ENCODE measurements around the gene GMDS.

Gene GMDS

GRCh38 chr6:1819007-1819406 is 426.4 kb downstream of the GMDS start:
- DNase-seq = no peak

GRCh38 chr6:1817033-1817761 is 428.2 kb downstream of the GMDS start:
- DNase-seq = no peak

DNA sequence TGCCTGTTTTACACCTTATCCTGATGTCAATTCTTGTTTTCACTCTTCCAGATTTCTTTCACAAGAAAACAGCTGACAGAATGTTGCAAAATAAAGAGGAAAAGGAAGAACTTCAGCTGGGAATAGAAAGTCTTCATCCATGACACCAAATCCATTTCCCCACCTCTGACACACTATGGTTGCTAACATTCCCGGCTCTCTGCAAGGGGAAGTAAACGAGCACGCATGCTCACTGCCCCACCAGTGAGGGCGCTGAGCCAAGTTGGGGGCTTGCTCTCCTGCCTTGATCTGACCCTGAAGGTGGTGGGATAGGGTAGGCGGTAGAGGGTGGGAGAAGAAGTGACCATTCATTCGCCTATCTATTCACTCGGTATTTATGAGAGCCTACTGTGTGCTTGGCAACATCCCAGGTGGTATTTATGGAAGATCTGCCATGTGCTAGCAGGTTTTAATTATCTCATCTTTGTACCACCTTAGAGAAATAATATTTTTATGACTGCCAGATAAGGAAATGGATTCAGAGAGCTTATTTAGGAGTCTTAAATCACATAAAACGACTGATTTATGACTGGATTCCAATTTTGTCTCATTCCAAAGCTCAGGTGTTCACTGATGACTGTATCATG is 429.5 kb downstream of the GMDS start:
- DNase-seq = no peak

GRCh38 chr6:1814279-1814678 is 431.1 kb downstream of the GMDS start:
- DNase-seq = no peak

DNA sequence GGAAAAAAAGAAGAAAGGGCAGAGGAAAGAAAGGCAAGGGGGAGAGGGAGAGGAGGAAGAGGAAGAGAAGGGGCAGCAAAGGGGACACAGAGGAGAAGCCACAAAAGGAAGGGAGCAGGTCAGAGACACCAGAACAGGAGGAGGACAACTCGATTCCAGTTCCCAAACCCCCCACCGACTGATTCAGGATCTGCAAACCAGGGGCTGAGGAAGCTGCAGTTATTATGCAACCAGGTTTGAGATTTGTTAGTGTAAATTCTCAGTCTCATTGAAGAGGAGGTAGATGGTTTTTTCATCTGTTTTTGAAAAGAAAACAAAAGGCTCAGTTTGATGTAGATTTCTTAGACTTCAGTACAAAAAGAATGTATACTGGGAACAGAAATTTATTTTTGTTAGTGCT is 432.9 kb downstream of the GMDS start:
- DNase-seq = no peak

- no peak for DNase-seq
Observed at GRCh38 chr6:1812034-1812433, 433.4 kb downstream of the GMDS start.

GRCh38 chr6:1810880-1811279 is 434.5 kb downstream of the GMDS start:
- no peak for DNase-seq

GRCh38 chr6:1809291-1809988 is 436.0 kb downstream of the GMDS start:
- DNase-seq = no peak

DNA sequence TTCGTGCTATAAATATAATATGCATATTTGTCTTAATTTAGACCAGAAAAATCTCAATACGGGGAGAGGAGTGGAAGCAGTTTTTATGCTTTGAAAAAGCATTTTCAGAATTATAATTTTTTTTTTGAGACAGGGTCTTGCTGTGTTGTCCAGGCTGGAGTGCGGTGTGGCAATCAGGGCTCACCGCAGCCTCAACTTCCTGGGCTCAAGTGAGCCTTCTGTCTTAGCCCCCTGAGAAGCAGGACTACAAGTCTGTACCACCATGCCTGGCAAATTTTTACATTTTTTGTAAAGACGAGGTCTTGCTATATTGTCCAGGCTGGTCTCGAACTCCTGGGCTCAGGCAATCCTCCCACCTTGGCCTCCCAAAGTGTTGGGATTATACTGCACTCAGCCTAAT is 438.5 kb downstream of the GMDS start:
- DNase-seq = no peak

- no peak for DNase-seq
Observed at GRCh38 chr6:1802491-1803395, 442.7 kb downstream of the GMDS start.

DNA sequence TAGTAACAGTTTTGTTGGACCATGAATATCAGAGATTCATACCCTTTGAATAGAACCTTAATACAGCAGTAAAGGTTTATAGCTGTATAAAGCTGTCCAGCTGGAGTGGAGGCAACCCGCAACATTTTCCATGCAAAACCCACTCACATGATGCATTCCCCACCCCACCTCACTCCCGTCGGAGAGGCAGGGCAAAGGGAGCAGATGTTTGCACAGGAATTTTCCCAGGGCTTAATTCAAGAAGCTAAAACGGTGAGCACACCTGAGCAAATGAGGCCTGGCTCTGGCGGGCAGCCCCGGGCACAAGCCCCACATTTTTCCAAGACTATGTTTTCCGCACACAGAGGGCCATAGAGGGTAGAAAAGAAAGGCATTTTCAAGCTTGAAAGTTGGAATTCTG is 444.0 kb downstream of the GMDS start:
- no peak for DNase-seq

GRCh38 chr6:1800845-1801244 is 444.6 kb downstream of the GMDS start:
- DNase-seq = no peak

GRCh38 chr6:1798965-1799325 is 446.5 kb downstream of the GMDS start:
- DNase-seq = no peak

- no peak for DNase-seq
Observed at GRCh38 chr6:1798303-1798964, 447.0 kb downstream of the GMDS start.

DNA sequence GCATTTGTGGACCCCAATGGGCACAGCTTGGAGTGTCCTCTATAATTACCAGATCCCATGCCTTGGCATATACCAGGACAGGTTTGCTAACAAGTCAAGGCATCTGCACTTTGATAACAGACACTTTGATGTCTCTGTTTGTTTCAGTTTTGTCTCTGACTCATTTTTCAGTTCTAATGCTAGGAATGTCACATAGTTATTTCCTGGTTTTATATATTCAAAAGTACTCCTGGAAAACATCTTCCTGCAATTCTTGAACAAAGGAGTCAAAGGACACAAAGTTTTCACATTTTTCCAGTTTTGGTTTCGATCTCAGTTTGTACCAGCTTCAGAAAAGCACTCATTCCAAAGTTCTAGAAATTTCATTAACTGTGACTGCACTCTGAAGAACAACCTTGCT is 447.6 kb downstream of the GMDS start:
- no peak for DNase-seq

DNA sequence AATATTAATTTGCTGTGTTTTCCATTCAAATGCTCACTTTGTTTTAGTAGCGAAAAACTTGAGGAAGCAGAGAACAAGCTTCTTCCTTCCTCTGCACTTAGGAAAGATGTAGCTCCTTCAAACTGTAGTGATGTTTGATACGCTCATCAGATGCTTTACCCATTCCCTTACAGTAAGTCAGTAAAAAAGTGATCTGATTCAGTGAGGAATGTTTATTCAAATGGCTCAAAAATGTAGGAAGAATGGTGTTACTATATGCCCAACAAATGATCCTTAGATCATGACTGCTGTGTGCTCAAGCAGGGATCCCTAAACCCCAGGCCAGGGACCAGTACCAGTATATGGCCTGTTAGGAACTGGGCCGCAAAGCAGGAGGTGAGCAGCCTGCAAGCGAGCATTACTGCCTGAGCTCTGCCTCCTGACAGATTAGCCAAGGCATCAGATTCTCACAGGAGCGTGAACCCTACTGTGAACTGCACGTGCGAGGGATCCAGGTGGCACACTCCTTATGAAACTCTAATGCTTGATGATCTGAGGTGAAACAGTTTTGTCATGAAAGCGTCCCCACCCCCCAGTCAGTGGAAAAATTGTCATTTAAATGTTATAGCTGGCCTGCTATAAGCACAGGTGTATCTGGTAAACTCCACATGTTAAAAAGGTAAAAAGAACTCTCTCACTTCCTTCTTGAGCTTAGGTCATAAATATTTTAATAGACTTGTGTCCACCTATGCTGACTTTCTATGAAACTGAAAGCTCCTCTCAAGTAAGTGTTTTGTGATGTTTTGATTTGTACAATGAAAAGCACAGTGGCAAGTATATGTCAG is 448.5 kb downstream of the GMDS start:
- DNase-seq = no peak

DNA sequence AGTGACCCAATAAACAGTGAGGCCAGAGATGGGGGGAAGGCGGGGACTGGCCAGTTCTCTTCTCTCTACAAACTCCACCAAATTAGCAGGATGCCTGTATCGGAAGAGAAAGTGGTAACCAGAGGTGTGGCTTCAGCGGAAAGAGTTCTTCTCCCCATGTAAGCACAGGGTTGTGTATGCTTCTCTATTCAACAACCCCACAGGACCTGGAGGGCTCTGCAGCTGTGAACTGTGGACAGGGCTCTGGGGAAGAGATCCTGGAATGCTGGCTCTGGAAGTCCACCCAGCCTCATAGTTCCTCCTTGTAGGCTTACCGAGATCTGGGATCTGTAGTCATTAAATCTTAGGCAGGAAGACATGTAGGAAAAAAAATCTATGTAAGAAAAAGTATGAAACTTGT is 449.5 kb downstream of the GMDS start:
- DNase-seq = no peak

DNA sequence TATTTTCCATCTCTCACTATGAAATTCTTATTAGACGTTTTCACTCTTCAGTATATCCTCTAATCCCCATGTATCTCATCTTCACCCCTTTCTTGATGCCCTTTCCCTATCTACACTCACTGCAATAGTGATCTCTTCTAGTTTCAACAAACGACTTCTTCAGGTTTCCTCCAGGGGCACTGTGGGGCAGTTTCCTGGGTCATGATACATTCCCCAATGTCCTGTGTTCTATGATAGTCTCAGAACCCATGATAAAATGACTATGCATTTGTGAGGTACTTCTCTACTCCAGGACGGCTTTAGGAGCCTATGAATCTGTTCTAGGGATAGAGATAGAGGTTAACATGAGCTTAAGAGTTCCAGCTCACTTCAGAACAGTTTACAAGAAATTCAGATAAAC is 452.4 kb downstream of the GMDS start:
- peak; percentile 31 for DNase-seq

GRCh38 chr6:1790684-1791083 is 454.7 kb downstream of the GMDS start:
- DNase-seq = no peak

DNA sequence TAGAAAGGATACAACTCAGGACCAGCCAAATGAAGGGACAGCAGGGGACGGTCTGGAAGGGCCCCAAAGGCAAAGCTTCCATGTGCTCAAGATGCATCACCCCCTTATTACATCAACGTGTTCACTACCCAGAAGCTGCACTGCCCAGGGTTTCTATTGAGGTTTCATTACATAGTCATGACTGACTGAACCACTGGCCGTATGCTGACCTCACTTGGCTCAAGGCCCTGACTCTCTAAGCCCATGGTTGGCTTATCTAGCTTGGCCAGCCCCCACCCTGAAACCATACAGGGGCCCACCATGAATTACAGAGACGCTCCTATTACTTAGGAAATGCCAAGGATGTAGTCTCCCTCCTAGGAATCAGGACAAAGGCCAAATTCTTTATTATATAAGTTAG is 456.3 kb downstream of the GMDS start:
- no peak for DNase-seq

- DNase-seq = no peak
Observed at GRCh38 chr6:1787894-1788293, 457.5 kb downstream of the GMDS start.
